ENCODE data around the gene PITPNM3.

The PITPNM3 gene

DNA sequence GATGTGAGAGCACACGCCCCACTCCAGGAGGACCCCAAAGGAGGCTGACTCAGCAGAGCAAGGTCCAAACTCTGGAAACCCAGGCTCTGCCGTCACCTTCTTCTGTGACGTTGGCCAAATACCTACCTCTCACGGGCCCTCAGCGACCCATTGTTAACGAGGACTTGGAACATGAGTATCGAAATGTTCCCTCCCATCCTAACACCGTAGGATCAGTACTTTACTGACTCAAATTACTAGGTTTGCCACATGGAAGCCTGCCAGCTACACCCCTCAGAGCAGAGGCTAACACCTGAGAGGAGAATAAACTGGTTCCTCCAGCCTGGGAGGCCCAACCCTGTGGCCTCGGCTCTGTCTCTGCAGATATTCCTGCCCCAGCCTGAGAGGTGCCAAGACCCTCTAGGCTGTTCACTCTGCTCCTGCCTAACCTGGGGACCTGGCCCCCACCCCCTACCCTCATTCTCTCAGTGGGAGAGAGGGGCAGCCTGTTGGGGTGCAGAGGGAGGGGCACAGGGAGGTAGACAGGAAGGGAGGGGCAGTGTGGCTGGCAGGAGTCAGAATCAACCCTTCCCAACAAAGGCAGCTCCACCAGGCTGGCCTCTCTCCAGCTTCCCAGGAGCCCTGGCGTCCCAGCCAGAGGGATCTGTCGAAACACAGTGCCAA is 4.4 kb downstream of the PITPNM3 start:
- DNase-seq (ENCODE audit: low read depth, low spot score) = no peak

DNA sequence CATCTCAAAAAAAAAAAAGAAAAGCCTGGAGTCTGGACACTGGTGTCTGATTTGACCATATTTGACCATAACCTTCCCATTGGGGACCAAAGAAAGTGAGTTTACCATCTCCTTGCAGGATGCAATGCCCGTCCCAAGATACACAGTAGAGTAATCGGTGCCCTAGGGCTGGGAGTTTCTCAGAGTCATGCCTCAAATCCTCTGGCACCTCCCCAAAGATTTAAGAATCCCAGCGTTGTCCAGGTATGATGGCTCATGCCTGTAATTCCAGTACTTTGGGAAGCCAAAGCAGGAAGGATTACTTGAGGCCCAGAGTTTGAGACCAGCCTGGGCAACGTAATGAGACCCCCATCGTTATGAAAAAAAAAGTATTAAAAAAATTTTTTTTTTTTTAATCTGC is 5.0 kb downstream of the PITPNM3 start:
- DNase-seq (ENCODE audit: low read depth, low spot score) = no peak

- DNase-seq (ENCODE audit: low read depth, low spot score) = no peak
Observed at GRCh38 chr17:6549384-6550036, 6.8 kb downstream of the PITPNM3 start.

DNA sequence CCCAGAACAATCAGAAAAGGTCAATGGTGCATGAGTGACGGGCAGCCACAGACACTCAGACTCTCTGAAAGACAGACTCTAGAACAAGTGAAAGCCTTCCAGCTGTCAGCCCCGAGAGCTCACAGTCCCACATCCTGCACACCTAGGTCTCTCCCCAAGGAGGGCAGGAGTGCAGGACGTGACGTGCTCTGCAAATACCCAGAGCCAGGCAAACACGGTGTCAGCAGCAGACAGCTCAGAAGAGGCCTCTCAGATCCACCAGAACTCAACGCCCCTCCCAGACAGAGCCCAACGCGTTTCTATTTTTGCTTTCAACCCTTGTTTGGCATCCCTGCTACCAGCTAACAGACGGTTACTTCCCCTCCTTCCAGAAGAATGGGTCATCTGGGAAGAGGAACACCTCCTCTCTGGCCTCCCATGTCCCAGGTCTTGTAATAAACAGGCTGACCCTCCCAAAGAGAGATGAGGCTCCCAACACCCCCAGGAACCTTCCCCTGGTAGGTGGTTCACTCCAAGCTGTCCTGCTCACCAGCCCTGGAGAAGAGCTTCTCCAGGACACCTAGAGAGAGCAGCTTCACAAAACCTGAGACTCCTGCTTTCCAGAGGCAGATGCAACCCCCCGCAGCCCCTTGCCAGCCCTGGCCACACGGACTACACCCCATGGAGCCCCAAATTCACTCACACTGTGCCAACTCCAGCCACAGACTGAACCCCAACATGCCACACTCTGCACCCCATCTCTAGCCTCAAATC is 7.6 kb downstream of the PITPNM3 start:
- DNase-seq (ENCODE audit: low read depth, low spot score) = no peak

GRCh38 chr17:6548034-6548433 is 8.3 kb downstream of the PITPNM3 start:
- no peak for DNase-seq (ENCODE audit: low read depth, low spot score)

GRCh38 chr17:6547336-6547735 is 9.0 kb downstream of the PITPNM3 start:
- no peak for DNase-seq (ENCODE audit: low read depth, low spot score)

DNA sequence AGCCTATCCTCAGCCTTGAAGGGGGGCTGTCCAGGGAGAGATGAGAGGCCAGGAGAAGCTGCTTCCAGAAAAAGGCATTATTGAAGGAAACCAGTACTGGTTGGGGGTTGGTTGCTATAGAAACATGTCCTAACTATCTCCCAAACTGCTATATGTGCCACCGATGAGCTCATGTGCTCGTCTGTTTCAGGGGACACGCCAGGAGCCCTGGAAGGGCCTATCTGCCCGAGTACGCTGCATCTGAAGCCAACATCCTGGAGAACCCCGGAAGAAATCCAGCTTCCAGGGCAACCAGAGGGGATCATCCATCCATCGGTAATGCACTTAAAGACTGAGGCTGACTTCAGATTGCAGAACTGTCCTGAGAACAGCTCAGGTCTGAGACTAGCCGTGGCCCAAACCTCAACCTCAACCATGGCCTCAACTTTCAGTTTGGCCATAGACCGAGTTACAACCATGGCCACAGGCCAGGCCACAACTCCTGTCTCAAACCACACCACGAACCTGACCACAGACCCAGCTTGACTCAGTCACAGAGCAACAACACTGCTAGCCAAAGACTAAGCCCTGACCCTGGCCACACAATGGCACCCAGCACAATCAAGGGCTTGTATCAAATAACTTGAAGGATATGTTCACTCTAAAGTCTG is 10.2 kb downstream of the PITPNM3 start:
- no peak for DNase-seq (ENCODE audit: low read depth, low spot score)

DNA sequence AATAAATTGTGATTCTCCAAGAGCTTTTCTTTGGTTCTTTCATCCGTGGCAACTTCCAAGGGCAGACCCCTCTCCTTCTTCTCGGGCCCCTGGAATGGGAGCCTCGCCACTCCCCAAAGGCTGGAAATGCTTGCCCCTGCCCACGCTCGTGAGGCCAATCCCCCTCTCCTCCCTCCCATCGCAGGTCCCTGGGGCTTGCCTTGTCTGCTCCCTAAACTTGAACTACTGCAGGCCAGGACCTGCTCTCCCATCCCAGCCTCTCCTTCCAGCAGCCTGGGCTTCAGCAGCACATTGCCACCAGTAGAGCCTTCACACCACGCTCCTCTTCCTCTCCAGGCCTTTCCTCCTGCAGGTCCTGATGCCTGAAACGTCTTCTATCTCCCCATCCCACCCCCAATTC is 11.1 kb downstream of the PITPNM3 start:
- no peak for DNase-seq (ENCODE audit: low read depth, low spot score)

- DNase-seq (ENCODE audit: low read depth, low spot score) = no peak
Observed at GRCh38 chr17:6544011-6544370, 12.4 kb downstream of the PITPNM3 start.

GRCh38 chr17:6543079-6544010 is 13.0 kb downstream of the PITPNM3 start:
- no peak for DNase-seq (ENCODE audit: low read depth, low spot score)

GRCh38 chr17:6542577-6542976 is 13.8 kb downstream of the PITPNM3 start:
- no peak for DNase-seq (ENCODE audit: low read depth, low spot score)

GRCh38 chr17:6541886-6542285 is 14.5 kb downstream of the PITPNM3 start:
- DNase-seq (ENCODE audit: low read depth, low spot score) = no peak

GRCh38 chr17:6539871-6540270 is 16.5 kb downstream of the PITPNM3 start:
- no peak for DNase-seq (ENCODE audit: low read depth, low spot score)

GRCh38 chr17:6536566-6537065 is 19.7 kb downstream of the PITPNM3 start:
- DNase-seq (ENCODE audit: low read depth, low spot score) = no peak

- DNase-seq (ENCODE audit: low read depth, low spot score) = no peak
Observed at GRCh38 chr17:6536053-6536452, 20.3 kb downstream of the PITPNM3 start.

GRCh38 chr17:6534846-6535514 is 21.4 kb downstream of the PITPNM3 start:
- no peak for DNase-seq (ENCODE audit: low read depth, low spot score)

DNA sequence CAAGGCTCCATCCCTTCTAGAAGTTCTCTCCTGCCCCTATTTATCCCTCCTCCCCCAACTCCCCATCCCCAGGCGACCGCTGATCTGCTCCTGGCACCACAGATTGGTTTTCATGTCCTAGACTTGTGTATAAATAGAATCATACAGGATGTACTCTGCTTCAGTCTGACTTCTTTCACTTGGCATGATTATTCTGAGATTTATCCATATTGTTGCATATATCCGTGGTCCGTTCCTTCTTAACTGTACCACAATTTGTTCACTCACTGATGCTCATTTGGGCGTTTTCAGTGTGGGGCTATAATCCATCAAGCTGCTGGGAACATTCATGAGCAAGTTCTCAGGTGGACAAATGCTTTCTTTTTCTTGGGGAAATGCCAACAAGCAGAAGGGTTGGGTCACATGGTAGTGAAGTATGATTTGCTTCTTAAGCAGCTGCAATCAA is 23.9 kb downstream of the PITPNM3 start:
- no peak for DNase-seq (ENCODE audit: low read depth, low spot score)

- no peak for DNase-seq (ENCODE audit: low read depth, low spot score)
Observed at GRCh38 chr17:6531575-6531974, 24.8 kb downstream of the PITPNM3 start.

GRCh38 chr17:6530324-6530920 is 25.9 kb downstream of the PITPNM3 start:
- no peak for DNase-seq (ENCODE audit: low read depth, low spot score)

DNA sequence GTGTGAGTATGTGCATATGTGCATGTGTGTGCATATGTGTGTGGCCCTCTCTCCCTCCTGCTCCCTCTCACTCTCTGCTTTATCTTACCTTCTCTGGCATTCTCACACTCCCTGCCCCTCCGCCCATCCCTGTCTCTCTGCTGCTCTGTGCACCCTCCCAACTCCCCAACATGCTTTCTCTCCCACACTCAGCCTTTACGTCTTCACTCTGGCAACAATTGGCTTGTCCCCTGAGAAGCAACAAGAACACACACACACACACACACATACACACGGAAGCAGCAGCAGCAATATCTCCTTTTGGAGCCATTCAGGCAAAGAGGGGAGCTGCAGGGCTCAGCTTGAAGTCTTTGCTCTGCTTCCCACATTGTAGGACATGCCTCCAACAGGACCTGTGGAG is 27.8 kb downstream of the PITPNM3 start:
- no peak for DNase-seq (ENCODE audit: low read depth, low spot score)
